Vagina (tissue), 2 donors: ENCODE data around the gene CCL14.

Source experiments
- CTCF ChIP-seq, 3 experiments: fragments of 450-650 bp in 2 of 3; fragments of 200-600 bp in 1 of 3; sonication (generic) in 1 of 3; IDR thresholded peaks; one replicate each; pipeline ENCODE4 v1.5.1; 2017 to 2019; ENCODE audit warnings: antibody characterized with exemption in 3 of 3, mild to moderate bottlenecking in 2 of 3, moderate library complexity in 2 of 3
- POLR2A ChIP-seq, 2 donors: fragments of 450-650 bp; IDR thresholded peaks; one replicate each; pipeline ENCODE4 v1.6.1; 2017; ENCODE audit warnings: antibody characterized with exemption in 2 of 2, mild to moderate bottlenecking in 2 of 2, moderate library complexity in 2 of 2

- TF ChIP-seq CTCF (IDR thresholded peaks at IDR 0.05) (no peak), POLR2A (IDR thresholded peaks at IDR 0.05) (no peak)
Measured at GRCh38 chr17:35948092-35948491, 38.4 kb downstream of the CCL14 start.
